ENCODE measurements around the gene CTR9.

DNA sequence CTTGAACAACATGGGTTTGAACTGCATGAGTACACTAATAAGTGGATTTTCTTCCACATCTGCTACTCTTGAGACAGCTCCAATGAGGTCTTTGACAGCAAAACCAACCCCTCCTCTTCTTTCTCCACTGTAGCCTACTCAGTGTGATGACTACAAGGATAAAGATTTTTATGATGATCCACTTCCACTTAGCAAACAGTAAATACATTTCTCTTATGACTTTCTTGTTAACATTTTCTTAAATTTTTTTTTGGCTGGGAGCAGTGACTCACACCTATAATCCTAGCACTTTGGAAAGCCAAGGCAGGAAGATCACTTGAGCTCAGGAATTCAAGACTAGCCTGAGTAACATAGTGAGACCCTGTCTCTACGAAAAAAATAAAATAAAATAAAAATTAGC is 67.5 kb downstream of the CTR9 start:
- no peak for TF ChIP-seq EP300 (IDR thresholded peaks at IDR 0.05)
- TF ChIP-seq, protein P1, sequence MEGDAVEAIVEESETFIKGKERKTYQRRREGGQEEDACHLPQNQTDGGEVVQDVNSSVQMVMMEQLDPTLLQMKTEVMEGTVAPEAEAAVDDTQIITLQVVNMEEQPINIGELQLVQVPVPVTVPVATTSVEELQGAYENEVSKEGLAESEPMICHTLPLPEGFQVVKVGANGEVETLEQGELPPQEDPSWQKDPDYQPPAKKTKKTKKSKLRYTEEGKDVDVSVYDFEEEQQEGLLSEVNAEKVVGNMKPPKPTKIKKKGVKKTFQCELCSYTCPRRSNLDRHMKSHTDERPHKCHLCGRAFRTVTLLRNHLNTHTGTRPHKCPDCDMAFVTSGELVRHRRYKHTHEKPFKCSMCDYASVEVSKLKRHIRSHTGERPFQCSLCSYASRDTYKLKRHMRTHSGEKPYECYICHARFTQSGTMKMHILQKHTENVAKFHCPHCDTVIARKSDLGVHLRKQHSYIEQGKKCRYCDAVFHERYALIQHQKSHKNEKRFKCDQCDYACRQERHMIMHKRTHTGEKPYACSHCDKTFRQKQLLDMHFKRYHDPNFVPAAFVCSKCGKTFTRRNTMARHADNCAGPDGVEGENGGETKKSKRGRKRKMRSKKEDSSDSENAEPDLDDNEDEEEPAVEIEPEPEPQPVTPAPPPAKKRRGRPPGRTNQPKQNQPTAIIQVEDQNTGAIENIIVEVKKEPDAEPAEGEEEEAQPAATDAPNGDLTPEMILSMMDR (IDR thresholded peaks at IDR 0.05), result no peak

Measured in tibial nerve (tissue), 4 donors.